Measurements from ENCODE around the gene GPATCH8. TPM values are rescaled to one million over a fixed set of nuclear protein-coding genes. Genes with fewer than 3 reads are reported as not detected.
A peak's percentile ranks its signal among the peaks of the same experiment; 100 is the strongest.

Gene GPATCH8
- total and polyA plus RNA-seq, 8 donors, result 9.8 to 23.2 (median 13.6) TPM

- 70 to 73% methylated on average over 7 of the region's 7 CpGs for WGBS, 2 donors
- peak in 1 of 4 donors; percentile 31 for ATAC-seq
- peak in 1 of 4 donors; percentile 5 for TF ChIP-seq CTCF (IDR thresholded peaks at IDR 0.05)
- intact Hi-C loops (cut with DNase I), result no loop called here
- Histone ChIP-seq H3K27me3 (no peaks in the 10 kb centered on the region), H3K4me3 (no peak overlapping the region), H3K9me3 (no peaks in the 10 kb centered on the region), H3K36me3 (no peaks in the 10 kb centered on the region), H3K27ac (no peak overlapping the region), H3K4me1 (no peaks in the 10 kb centered on the region)
- no peak for FAIRE-seq
- no peak for DNase-seq
These were observed 93.7 kb downstream of the GPATCH8 start for GRCh38 chr17:44409309-44410028.

DNA sequence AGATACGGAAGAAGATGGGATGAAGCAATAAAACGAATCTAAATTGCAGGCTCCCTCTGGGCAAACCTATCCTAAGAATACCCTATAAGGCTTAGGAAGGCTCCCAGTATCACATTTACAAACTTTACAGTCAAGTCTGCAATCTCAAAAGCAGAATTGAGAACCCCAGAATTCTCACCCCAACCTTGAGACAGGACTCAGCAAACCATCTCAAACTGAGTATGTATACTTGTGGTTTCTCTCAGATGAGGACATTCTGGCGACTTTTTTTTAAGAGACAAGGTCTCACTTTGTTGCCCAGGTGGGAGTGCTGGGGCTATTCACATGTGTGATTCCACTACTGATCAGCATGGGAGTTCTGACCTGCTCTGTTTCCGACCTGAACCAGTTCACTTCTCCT is 94.4 kb downstream of the GPATCH8 start:
- WGBS, 2 donors, result 93 to 96% methylated on average over 4 of the region's 4 CpGs
- ATAC-seq (no peak), DNase-seq (no peak), FAIRE-seq (no peak)
- H3K4me1 ChIP-seq, result no peaks in the 10 kb centered on the region
- no peaks in the 10 kb centered on the region for H3K36me3 ChIP-seq
- H3K27ac ChIP-seq, result no peak overlapping the region
- no peak overlapping the region for H3K4me3 ChIP-seq
- intact Hi-C loops (cut with DNase I), result no loop called here
- H3K27me3 ChIP-seq, result no peaks in the 10 kb centered on the region
- TF ChIP-seq CTCF (IDR thresholded peaks at IDR 0.05), result no peak
- H3K9me3 ChIP-seq, result no peaks in the 10 kb centered on the region

DNA sequence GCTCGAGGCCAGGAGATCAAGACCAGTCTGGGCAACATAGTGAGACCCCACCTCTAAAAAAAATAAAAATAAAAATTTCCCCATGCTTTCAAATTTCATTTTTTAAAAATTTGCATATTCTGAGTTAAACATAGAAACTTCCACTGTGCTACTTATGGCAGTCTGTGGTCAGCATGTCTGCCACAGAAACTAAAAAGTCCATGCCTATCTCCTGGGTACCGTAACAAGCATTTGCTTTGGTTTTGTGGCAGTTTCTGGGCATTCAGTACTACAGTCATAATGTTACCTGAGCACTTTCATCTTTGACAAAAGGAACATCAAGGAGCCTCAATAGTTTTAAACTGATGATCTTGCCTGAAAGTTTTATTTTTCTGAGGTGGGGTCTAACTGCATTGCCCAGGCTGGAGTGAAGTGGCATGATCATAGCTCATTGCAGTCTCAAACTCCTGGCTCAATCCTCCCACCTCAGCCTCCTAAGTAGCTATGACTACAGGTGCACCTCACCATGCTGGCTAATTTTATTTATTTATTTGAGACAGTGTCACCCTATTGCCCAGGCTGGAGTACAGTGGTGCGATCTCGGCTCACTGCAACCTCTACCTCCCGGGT is 100.5 kb downstream of the GPATCH8 start:
- Histone ChIP-seq H3K9me3 (no peaks in the 10 kb centered on the region), H3K36me3 (peaks cover 0 to 31% (median 8%) of the 10 kb centered on the region in 3 donors), H3K27me3 (no peaks in the 10 kb centered on the region), H3K4me3 (no peak overlapping the region), H3K27ac (no peak overlapping the region), H3K4me1 (no peaks in the 10 kb centered on the region)
- FAIRE-seq (no peak), DNase-seq (no peak), ATAC-seq (no peak)
- 93 to 100% methylated on average over 5 of the region's 5 CpGs for WGBS, 2 donors
- intact Hi-C loops (cut with DNase I), result no loop called here
- TF ChIP-seq CTCF (IDR thresholded peaks at IDR 0.05), result no peak

DNA sequence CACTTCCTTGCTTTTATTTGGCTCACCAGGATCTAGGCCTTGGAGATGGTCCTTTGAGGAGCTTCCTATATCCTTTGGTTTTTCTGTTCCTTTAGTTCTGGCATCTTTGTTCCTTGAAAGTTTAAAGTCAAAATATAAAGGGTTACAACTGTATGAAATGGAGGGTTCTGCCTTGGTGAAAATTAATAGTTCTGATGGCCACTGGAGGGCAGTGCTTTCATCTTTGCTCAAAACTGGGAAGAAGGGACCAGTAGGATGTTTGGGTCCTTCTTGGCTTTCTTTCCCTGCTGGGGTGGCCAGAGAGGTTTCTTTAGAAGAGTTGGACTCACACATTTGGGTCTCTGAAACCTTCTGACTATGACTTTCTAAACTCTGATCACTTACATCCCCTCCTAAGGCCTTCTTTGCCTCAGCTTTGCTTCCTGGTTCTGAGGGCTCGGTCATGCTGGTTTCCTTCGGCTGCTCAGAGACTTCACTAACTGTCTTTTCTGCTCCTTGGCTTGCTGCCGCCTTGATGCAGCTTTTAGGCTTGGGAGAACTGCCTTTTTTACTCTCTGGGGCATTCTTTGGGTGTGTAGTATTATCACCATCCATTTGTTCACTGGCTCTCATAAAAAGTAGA is 102.9 kb downstream of the GPATCH8 start:
- Histone ChIP-seq H3K36me3 (peaks cover 0 to 31% (median 8%) of the 10 kb centered on the region in 3 donors), H3K27ac (no peak overlapping the region), H3K9me3 (no peaks in the 10 kb centered on the region), H3K27me3 (no peaks in the 10 kb centered on the region), H3K4me1 (no peaks in the 10 kb centered on the region), H3K4me3 (no peak overlapping the region)
- no peak for FAIRE-seq
- intact Hi-C loops (cut with DNase I), result no loop called here
- peak in 1 of 4 donors; percentile 25 for TF ChIP-seq CTCF (IDR thresholded peaks at IDR 0.05)
- 92 to 93% methylated on average over 3 of the region's 3 CpGs for WGBS, 2 donors
- peak; percentile 40 to 66 (median 61) for ATAC-seq
- no peak for DNase-seq

Data from pancreas (tissue), 10 donors.